GM03348 (cell line): ENCODE data around the gene CDK9.

Source experiments
- DNase-seq: peaks from one replicate; pipeline ENCODE4 v3.0.0; 2012; ENCODE audit warnings: low spot score

Gene CDK9

DNA sequence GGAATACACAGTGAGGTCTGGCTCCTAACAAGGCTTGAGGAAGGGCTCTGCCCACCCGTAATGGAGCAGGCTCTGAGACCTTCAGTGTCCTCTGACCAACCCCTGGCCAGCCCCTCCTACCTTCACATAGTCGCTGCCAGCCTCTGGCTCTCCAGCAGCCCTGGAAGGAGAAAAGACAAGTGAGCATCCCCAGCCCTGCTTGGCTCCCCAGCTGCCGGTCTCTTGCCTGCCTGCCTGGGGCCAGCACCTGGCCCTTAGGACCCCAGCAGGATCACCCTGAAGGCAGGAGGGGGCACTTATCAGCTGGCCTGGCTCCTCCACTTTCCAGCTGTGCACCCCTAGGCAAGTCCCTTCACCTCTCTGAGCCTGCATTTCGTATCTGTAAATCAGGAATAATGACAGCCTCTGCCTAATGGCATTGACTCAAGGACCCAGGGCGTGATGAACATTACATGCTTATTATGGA is 24.3 kb upstream of the CDK9 start:
- no peak for DNase-seq

DNA sequence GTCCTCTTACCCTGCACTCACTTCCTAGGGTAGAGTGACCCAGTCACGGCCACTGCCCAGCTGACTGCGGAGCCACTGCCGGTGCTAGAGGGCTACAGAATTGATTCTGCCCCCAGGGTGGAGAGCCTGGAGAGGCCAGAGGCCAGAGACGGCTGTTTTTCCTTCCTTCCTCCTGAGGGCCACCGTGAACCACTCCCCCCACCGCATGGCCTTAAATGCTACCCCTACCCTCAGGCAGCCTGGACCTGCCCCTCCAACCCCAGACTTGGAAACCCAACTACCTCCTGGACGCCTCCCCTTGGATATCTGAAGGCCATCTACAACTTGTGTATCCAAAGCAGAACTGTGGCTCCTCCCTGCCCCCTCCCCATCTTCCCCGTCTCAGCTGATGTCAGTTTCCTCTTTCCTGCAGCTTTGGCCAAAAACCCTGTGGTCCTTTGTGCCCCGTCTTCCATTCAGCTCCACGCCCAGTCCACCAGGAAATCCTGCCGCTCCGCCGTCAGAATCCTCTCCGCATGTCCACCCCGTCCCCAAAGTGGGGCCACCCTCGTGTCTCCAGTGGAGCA is 23.6 kb upstream of the CDK9 start:
- no peak for DNase-seq

DNA sequence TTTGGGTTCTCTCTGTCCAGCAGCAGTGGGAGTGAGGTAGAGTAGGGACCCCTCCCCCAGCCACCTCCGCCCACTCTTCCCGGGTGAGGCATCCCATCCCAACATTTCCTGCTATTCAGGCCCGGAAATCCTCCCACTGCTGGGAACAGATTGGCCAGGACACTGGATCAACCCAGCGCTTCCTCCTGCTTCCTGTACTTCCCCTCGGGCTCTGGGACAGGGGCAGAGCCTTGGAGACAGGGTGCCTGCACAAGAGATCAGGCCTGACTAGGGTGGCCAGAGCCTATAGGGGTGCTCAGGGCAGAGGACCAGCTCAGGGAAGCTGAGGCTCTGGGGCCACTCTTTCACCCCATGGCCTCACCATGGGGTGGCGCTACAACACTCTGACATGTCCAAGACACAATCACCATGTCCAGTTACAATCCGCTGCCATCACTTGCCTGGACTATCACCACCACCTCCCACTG is 21.9 kb upstream of the CDK9 start:
- DNase-seq = no peak

DNA sequence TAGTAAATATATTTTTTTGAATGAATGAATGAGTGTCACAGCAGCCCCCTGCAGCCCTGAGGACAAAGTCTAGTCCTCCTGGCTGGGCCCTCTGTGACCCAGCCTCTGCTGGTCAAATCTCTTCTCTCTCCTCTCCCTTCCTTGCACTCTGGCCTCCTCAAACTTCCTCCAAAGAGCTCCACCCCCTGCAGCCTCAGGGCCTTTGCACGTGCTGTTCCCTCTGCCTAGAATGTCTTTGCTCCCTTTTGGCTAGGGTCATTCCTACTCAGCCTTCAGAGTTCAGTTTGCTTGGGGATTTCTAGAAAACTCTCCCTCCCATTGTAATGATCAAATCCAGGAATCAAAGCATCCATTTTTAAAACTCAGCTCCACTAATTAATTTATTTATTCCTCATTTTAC is 20.4 kb upstream of the CDK9 start:
- no peak for DNase-seq

DNA sequence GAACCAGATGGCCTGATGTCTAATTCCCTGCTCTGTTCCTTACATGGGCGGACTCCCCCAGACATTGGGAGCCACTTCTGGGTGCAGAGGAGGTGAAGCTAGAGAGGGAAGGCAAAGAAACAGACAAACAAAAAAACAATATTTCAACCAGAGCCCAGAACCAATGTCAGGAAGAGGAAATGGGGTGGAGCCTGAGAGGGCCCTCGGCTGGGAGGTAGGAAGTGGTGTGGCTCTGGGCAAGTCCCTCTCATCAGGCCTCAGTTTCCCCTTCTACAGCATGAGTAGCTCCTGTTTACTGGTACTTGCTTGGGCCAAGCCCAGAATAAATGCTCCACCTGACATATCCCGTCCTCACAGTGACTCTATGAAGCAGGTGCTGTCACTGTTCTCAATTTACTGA is 18.4 kb upstream of the CDK9 start:
- DNase-seq = no peak

DNA sequence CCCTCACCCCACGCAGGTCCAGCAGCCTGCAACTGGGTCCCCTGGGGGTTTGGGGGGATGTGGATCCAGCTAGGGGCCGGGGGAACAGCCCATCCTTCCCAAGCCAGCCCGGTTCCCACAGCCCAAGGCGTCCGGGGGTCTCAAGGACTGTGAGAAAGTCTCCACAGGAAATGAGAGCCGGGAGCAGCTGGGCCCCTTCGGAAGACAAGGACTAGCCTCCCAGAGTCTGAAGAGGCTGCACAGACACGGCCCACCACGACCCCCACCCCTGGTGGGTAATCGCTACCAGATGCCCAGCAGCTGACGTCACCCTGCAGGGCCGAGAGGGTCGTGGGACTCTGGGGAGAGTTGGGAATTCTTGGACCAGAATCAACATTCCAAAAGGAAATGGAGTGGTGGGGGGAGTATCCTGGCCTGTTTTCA is 17.9 kb upstream of the CDK9 start:
- no peak for DNase-seq

DNA sequence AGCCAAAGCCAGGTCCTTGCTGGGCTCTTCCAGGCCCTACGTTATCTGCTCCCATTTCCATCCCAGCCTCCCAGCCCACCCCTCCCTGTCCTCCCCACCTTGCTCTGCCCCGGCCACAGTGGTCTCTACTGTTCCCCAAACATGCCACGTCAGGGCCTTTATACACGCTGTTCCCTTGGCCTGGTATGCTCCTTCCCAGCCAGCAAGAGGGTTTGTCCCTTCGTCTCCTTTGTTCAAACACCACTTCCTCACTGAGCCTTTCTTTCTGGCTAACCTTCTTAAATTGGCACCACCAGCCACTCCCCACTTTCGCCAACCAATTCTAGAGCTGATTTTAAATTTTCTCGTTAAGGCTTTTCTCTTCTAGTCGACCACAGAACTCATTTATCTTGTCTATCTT is 17.1 kb upstream of the CDK9 start:
- DNase-seq = no peak

DNA sequence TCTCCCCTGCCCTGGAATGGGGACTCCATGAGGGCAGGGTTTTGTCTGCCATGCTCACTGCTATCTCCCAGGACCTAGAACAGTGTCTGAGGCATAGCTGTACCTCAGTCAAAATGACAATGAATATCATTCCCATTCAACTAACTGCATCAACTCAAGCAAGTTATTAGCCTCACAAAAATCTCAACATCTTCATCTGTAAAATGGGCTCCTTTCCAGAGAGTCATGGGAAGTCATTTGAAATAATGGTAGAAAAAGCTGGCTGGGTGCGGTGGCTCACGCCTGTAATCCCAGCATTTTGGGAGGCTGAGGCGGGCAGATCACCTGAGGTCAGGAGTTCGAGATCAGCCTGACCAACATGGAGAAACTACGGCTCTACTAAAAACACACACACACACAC is 16.7 kb upstream of the CDK9 start:
- no peak for DNase-seq

DNA sequence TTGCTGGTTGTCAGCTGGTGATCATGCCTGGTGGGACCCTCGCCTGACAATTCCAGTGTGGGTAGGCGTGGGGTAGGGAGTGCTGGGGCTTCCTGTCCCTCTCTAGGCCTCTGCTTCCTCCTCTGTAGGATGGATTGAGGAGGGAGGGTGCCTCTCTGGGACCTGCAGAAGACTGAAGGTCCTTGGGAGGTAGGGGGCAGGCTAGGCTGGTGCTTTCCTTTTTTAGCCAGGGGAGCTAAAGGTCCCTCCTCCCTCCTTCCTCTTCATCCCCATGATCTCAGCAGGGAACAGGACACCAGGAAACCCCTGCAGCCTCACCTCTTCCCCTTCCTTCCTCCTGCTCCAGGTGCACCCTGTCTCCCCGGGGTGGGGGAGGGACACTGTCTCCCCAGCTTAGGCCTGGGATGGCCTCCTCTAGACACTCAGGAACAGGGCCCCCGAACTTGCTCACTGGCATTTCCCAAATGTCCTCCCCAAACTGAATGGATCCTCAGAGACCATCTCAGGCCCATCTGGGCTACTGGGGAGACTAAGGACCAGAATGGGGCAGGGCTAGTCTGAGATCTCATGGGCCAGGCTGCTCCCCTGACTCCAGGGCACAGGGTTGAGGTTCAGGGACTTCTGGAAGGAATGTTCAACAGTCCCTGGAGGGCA is 15.8 kb upstream of the CDK9 start:
- no peak for DNase-seq

DNA sequence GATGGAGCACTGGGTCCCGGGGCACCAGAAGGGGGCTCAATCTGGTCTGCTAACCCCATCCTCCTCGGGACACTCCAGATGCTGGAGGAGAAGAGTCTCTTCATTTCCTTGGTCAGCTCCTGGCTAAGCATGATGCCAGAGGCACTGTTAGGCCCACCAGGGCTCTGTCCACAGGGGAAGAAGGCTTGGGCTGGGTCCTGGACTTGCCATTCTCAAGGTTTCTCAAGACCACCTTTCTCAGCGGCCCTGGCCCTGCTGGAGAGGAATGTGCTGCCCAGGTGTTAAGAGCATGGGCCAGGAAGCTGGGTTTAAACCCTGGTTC is 15.3 kb upstream of the CDK9 start:
- no peak for DNase-seq

DNA sequence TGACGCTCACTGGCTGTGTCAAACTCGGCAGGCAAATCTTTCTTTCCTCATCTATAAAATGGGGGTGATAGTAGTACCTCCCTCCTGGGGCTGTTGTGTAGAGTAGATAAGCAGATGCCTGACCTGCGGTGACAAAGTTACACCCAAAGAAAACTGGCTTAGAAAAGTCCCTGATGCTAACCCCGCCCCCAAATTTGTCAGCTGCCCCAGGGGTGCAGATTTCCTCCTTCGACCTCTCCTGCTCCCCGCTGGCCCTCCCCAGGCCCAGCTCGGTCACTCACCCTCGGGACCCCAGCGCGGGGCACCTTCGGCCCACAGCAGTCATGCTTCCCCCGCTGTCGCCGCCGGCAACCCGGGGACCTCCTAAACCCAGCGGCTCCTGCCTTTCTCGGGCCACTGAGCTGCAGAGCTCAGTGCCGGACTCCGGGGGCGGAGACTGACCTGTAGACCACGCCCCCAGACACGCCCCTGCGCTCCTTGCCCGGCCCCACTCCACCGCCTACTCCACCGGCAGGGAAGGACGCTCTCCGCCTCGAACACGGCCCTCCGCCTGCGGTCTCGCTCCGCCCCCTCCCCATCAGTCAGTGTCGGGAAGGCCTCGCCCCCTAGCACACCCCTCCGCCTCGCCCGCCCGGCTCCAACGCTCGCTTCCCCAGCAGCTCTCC is 14.8 kb upstream of the CDK9 start:
- peak; percentile 97 for DNase-seq

DNA sequence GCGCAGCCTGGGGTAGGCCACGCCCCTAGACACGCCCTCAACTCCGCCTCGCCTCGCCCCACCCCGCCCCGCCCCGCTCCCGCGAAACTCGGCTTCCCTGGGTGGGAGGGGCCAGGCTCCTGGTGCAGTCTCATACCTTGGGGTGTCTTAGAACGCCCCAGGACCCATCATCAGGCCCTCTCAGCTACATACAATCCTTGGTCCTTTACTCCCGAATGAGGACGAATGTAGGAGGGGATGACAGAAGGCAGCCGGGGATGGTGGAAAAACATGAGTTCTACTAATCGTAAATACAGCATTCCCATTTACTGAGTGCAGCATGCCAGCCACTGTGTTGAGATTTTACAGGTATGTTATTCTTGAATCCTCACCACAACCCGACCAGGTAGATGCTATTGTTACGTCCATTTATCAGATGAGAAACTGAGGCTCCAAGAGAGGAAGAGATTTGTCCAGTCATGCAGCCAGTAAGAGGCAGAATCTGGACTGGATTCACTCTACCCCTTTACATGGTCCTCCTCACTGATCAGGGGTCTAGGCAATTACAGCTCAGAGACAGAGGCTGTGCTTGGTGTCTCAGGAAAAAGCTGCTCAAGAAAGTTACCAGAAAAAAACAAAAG is 14.2 kb upstream of the CDK9 start:
- DNase-seq = no peak

DNA sequence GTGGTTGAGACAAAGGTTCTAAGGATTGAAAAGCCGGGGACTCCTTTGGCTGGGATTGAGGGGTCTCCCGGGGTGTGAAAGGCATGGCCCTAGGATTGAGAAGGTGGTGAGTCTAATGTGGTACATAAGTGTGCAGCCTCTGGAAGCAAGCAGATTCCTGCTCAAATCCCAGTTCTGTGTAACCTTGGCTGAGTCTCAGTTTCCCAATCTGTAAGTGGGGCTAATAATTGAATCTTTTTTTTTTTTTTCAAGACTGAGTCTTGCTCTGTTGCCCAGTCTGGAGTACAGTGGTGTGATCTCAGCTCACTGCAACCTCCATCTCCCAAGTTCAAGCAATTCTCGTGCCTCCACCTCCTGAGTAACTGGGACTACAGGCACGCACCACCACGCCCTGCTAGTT is 13.2 kb upstream of the CDK9 start:
- DNase-seq = no peak

DNA sequence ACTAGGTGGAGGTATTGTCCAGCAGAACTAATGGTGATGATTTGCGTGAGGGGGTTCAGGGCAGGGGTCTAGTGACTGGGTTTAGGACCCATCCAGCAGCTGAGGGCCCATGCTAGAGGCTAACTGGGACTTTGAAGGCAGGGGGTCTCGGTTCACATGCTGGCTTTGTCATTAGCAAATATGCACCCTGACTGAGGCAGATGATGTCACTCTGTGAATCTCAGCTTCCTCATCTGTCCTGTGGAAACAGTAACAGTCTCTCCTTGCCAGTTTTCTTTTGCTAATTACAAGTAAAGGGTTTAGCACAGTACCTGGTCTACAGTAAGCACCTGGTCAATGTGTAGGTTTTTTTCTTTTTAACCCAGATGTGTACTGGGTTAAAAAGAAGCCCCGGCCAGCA is 12.6 kb upstream of the CDK9 start:
- no peak for DNase-seq

DNA sequence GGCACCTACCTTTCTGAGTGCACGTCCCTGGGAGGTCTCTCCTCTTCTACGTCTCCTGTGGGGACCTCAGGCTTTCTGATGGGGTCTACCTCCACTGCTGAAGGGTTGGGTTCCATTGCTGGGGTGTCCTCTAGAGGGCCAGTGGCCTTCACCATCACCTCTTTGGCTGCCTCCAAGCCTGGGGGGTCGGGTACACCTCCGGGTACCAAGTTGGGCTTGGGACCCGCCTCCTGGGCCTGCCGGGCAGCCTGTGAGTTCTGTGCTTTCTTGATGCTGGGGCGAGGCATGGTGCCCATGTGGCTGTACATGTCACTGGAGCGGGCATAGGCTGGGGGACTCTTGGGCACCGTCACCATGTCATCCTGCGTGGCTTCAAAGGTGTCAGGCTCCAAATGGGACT is 11.9 kb upstream of the CDK9 start:
- DNase-seq = no peak

DNA sequence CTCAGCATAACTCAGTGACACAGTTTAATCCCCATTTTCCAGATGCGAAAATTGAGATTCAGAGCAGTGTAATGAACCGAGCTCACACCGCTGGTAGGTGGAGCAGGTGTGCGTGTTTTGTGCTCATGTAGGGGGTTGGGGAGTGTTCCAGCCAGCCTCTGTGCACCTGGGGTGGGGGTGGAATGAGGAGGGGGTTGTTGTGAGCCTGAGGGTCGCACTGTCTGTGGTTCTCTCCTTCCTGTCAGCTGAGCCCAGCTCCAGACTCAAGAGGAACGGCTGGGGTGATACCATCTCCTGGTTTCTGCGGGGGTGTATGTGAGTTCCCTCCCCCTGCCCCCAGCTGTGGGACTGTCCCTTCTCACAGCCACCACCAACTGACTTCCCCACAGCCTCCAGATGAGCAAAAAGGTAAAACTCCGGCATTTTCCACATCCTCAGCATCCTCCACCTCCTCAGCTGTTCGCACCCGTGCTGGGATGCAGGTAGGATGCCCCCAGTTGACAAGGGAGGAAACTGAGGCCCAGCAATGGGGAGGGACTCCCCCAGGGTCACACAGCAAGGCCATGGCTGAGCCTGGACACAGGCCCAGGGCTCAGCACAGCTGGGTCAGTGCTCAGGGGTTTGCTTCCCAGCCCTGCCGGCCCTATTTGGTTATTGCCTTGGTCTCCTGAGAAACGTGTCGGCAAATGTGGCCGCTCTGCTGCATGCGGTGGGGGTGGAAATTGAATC is 9.5 kb upstream of the CDK9 start:
- DNase-seq = no peak

DNA sequence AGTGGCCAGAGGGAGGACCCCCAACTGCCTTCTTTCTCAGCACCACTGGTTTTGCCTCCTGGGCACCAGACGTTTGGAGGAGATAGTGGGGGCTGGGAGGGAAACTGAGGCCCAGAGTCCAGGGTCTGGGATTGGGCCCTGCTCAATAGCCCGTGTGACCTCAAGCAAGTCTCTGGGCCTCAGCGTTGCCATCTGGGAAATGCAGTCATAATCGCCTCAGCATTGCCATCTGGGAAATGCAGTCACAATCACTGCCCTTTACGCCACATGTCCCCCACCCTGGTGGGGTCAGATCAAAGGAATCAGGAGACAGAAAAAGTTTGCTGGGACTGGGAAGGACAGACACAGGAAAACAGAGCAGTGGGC is 8.9 kb upstream of the CDK9 start:
- DNase-seq = no peak

DNA sequence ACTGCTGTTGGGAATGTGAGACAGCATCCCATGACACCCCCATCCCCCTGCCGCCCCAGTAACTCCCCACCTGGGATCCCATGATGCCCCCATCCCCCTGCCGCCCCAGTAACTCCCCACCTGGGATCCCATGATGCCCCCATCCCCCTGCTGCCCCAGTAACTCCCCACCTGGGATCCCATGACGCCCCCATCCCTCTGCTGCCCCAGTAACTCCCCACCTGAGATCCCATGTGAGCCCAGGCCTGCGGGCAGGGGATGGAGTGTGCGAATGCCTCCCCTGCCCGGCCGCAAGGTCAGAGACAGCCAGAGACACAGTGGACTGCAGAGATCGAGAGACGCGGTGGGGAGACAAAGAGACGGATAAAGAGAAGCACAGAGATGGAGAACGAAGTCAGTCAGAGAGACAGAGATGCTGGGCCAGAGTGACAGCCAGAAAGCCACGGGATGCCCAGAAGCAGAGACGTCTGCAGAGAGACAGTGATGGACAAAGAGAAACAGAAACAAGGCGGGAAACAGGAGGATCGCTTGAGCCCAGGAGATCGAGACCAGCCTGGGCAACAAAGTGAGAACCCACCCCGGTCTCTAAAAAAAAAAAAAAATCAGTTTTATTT is 8.4 kb upstream of the CDK9 start:
- DNase-seq = no peak

DNA sequence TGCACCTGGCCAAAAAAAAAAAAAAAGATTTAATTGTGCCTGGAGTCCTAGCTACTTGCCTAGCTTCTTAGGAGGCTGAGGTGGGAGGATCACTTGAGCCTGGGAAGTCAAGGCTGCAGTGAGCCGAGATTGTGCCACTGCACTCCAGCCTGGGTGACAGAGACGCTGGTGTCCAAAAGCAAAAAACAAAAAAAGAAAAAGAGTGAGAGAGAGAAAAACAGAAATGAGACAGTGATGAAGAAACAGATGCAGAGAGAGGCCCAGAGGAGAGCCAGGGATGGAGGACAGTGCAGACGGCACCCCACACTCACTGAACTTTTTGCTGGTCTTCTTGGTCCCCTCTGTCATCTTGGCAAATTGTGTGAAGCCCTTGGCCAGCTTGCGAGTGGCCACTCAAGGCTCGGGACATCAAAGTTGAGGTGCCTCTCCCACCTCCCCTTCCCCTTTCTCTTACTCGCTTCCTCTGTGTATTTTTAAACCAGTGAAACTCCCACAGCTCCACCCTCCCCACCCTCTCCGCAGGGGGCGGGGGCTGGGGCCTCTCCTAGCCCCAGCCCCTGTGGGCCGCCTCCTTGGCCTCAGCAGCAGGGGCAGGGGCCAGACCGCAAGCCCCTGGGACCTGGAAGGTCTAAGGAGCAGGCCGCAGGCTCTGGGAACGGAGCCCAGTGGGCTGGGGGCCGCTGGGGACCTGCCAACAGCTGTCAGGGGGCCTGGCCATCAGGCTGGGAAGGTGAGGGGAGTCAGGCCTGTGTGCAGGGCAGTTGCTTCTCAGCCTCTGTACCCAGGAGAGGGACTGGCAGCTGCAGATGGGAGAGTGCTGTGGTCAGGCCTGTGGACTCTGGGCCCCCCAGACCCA is 7.3 kb upstream of the CDK9 start, which contains the start of gene SH2D3C:
Gene SH2D3C (minus strand): TSS at position 387 of the 856 bp plus-strand sequence. CDS start 39 bp downstream, at position 348.
- no peak for DNase-seq

DNA sequence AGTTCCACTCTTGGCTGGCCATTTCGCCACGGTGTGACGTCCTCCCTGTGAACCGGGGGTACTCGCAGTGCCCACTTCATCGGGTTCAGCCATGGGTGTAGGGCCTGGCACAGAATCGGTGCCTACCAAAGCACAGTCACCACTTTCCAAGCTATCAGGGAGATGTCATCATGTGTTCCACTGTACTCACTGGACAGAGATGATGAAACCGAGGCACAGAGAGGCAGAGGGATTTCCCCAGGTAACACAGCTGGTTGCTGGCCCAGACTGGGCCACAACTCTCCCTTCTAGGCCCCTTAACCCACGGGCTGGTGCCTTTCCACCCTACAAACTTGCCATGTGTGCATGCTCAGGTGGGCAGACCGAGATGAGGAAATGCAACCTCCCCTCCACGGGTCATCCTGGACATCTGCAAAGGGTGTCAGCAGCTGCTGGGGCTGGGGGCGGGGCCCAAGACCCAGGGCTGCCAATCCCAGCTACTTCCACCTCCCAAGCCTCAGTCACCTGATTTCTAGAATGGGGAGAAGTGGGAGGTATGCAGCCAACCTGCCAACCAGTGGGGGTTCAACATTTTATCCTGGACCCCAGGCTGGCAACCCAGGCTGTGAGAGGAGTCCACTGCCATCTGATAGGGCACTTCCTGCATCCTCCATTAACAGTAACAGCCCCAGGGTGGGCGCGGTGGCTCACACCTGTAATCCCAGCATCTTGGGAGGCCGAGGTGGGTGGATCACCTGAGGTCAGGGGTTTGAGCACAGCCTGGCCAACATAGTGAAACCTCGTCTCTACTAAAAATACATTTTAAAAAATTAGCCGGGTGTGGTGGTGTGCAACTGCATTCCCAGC is 6.5 kb upstream of the CDK9 start:
- DNase-seq = no peak
